ENCODE measurements around the gene SBNO2. TPM values are rescaled to one million over a fixed set of nuclear protein-coding genes. Genes with fewer than 3 reads are reported as not detected.

SBNO2 gene
- total RNA-seq, 1 donor from 2014 or later, result 61.6 TPM

DNA sequence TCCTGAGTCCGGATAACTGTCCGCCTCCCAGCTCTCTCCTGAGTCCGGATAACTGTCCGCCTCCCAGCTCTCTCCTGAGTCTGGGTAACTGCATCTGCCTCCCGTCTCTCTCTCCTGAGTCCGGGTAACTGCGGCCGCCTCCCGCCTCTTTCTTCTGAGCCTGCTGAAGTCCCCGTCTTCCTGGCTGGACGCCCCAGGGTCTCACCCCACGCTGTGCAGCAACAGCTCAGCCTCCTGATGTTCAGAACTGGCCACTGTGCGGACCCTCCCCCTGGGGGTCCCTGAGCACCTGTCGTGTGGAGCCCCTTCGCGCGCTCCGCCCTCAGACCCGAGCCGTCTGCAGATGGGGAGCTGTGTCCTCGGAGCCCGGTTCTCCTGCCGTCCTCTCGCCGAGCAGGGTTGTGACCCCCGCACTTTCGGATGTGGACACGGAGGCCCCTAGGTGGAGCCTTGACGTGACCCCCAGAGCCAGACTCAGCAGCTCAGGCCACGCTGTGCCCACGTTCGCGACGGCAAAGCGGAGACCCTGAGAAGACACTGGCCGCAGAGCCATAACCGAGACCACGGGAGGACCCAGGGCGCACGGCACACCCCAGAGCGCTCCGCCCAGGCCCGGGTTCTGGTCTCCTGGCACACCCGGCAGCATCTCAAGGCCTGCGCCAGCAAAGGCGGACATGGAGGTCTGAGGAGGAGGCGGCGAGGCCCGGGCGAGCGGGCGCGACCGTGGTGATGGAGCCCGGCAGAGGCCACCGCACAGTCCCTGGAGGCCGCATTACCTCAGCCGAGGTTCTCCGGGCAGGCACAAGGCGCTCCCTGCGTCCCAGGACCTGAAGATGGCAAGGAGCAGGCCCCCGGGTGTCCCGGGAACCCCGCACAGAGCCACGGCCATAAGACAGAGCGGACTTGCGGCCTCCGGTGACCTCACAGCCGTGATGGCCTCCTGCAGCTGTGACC lies 15.9 kb downstream of the SBNO2 start:
- DNase-seq (ENCODE audit: extremely low spot score, unreplicated experiment), result no peak
- H3K4me1 Mint-ChIP-seq (ENCODE audit: unreplicated experiment), result peaks cover 26% of the 10 kb centered on the region
- H3K9me3 Mint-ChIP-seq (ENCODE audit: unreplicated experiment), result no peaks in the 10 kb centered on the region
- peaks cover 2% of the 10 kb centered on the region for H3K36me3 Mint-ChIP-seq (ENCODE audit: unreplicated experiment)
- no peak overlapping the region for H3K4me3 Mint-ChIP-seq (ENCODE audit: unreplicated experiment)
- H3K27ac Mint-ChIP-seq (ENCODE audit: unreplicated experiment), result no peak overlapping the region
- no peaks in the 10 kb centered on the region for H3K27me3 Mint-ChIP-seq (ENCODE audit: unreplicated experiment)
- TF ChIP-seq, protein P1, sequence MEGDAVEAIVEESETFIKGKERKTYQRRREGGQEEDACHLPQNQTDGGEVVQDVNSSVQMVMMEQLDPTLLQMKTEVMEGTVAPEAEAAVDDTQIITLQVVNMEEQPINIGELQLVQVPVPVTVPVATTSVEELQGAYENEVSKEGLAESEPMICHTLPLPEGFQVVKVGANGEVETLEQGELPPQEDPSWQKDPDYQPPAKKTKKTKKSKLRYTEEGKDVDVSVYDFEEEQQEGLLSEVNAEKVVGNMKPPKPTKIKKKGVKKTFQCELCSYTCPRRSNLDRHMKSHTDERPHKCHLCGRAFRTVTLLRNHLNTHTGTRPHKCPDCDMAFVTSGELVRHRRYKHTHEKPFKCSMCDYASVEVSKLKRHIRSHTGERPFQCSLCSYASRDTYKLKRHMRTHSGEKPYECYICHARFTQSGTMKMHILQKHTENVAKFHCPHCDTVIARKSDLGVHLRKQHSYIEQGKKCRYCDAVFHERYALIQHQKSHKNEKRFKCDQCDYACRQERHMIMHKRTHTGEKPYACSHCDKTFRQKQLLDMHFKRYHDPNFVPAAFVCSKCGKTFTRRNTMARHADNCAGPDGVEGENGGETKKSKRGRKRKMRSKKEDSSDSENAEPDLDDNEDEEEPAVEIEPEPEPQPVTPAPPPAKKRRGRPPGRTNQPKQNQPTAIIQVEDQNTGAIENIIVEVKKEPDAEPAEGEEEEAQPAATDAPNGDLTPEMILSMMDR (IDR thresholded peaks at IDR 0.05), result no peak

DNA sequence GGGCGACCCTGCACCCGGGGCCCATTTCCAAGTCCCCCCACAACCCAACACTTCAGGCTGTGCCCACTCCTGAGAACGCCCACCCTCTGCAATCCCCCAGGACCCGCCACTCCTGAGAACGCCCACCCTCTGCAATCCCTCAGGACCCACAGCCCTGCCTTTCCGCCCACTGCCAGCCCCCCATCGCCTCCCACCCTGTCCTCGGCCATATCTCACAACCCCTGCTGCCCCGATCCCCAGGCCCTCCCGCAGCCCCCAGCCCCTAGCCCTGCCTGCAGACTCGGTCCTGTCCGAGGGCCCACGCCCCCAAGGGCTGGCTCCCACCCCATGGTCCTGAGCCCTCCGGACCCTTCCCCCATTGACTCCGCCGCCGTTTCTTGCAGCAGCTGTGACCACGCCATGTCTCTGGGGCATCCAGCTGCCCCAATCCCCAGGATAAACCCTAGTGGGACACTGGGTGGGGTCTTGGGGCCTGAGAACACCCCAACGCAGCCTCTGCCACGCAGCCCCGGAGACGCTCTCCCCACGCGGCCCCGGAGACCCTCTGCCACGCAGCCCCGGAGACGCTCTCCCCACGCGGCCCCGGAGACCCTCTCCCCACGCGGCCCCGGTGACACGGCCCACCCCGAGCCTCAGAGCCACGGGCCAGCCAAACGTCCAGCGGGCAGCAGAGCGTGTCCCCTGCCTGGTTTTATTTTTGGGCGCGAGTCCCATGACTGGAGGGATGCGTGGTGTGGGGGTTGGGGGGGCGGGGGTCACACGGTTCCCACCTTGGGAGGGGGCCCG lies 17.0 kb downstream of the SBNO2 start:
- no peak for DNase-seq (ENCODE audit: extremely low spot score, unreplicated experiment)
- no peaks in the 10 kb centered on the region for H3K27me3 Mint-ChIP-seq (ENCODE audit: unreplicated experiment)
- TF ChIP-seq, protein P1 (IDR thresholded peaks at IDR 0.05), result no peak
- peaks cover 19% of the 10 kb centered on the region for H3K4me1 Mint-ChIP-seq (ENCODE audit: unreplicated experiment)
- no peak overlapping the region for H3K27ac Mint-ChIP-seq (ENCODE audit: unreplicated experiment)
- H3K4me3 Mint-ChIP-seq (ENCODE audit: unreplicated experiment), result no peak overlapping the region
- peaks cover 3% of the 10 kb centered on the region for H3K36me3 Mint-ChIP-seq (ENCODE audit: unreplicated experiment)
- H3K9me3 Mint-ChIP-seq (ENCODE audit: unreplicated experiment), result no peaks in the 10 kb centered on the region

DNA sequence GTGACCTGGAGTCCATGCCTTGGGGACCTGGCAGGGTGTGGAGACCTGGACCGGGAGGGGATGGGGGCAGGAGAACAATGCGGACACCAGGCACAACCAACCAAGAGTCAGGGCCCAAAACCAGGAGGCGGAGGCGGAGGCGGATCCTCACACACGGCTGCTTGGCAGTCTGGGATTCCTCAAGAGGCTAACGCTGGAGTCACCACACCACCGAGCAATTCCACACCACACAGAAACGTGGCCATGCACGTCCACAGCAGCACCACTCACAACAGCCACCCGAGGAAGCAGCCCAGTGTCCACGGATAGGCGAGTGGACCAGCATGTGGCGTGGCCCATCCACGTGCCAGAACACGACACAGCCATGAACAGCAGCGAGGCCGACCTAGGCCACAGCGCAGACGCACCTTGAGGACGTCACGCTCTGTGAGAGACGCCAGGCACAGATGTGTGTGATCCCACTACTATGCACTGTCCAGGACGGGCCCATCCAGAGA lies 17.7 kb downstream of the SBNO2 start:
- DNase-seq (ENCODE audit: extremely low spot score, unreplicated experiment), result no peak
- Mint-ChIP-seq H3K36me3 (ENCODE audit: unreplicated experiment) (peaks cover 3% of the 10 kb centered on the region), H3K4me1 (ENCODE audit: unreplicated experiment) (peaks cover 16% of the 10 kb centered on the region), H3K9me3 (ENCODE audit: unreplicated experiment) (no peaks in the 10 kb centered on the region), H3K27me3 (ENCODE audit: unreplicated experiment) (no peaks in the 10 kb centered on the region), H3K4me3 (ENCODE audit: unreplicated experiment) (no peak overlapping the region), H3K27ac (ENCODE audit: unreplicated experiment) (no peak overlapping the region)
- TF ChIP-seq, protein P1 (IDR thresholded peaks at IDR 0.05), result no peak

DNA sequence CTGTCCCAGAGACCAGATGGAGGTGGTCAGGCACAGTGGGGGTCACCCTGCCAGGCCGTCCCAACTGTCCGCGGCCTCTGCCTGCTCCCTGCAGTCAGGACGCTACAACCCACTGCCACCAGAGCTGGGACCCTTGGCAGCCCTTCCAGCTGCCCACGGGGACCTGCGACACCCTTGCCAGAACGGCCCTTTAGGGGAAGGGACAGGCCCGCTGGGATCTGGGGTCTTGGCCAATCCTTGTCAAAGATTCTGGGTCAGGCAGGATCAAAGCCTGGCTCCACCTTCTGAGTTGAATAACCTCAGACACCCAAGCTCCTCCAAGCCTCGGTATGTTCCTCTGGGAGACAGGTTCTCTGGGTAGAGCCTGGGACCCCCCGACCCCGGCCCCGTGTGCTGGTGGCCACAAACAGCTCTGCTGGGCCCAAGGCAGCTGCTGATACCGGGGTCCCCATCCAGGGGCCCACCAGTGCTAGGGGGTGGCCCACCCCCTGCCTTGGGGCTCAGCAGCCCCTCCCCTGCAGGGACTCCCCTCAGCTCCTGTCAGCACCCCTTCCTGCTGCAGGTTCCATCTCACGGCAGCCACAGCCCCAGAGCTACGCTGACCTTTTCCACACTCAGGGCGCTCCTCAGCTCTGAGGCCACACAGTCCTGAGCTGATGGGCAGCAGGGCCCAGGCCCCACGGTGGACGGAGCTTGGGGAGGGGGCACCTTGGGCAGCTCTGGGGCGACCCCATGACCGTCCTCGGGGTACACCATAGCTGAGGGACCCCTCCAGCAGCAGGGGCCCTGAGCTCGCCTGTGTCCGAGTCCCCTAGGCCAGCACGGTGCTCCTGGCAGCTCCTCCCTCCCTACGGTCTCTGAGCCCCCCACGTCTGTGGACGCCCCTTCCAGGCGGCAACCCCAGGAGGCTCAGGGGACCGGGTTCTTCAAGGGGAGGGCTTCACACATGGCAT lies 18.4 kb downstream of the SBNO2 start:
- Mint-ChIP-seq H3K27me3 (ENCODE audit: unreplicated experiment) (no peaks in the 10 kb centered on the region), H3K4me3 (ENCODE audit: unreplicated experiment) (no peak overlapping the region), H3K27ac (ENCODE audit: unreplicated experiment) (peak overlapping the region; percentile 23), H3K36me3 (ENCODE audit: unreplicated experiment) (peaks cover 3% of the 10 kb centered on the region), H3K4me1 (ENCODE audit: unreplicated experiment) (peaks cover 16% of the 10 kb centered on the region), H3K9me3 (ENCODE audit: unreplicated experiment) (no peaks in the 10 kb centered on the region)
- DNase-seq (ENCODE audit: extremely low spot score, unreplicated experiment), result no peak
- TF ChIP-seq, protein P1 (IDR thresholded peaks at IDR 0.05), result no peak

Measured in osteocyte (in vitro differentiated cells).